Endothelial cell of umbilical vein (primary cell): Measurements from ENCODE around the gene TCF25. TPM values are rescaled to one million over a fixed set of nuclear protein-coding genes. Genes with fewer than 3 reads are reported as not detected.
"Not testable (repeated sequence)": the region's sequence is repeated elsewhere in the genome, so short reads cannot be mapped to it uniquely, and the experiment has no call there.

ENCODE experiments used
- BruUV-seq: library from RNA; stranded (reverse); fragments of 400-500 nt; replicated peaks from 2 replicates; lab custom pipeline; 2021; lab: Mats Ljungman, UMichigan
- CTCF ChIA-PET: fragments of 300-600, 350-600 bp; sonication (Branson Sonifier 250); formaldehyde crosslinking; loops from one replicate; lab custom pipeline; 2021; ENCODE audit warnings: antibody characterized with exemption, inconsistent platforms; lab: Charles Lee
- POLR2A ChIA-PET: fragments of 300-600, 350-600 bp; sonication (Branson Sonifier 250); formaldehyde crosslinking; loops from one replicate; lab custom pipeline; 2021; ENCODE audit warnings: antibody characterized with exemption, inconsistent platforms; lab: Charles Lee
- DNase-seq: peaks from one replicate; pipeline ENCODE4 v3.0.0-alpha.2; 2011; ENCODE audit warnings: low read depth, low spot score
- FAIRE-seq: peaks from 2 replicates; lab custom pipeline; 2011; peaks lifted over from hg19 to GRCh38; lab: Jason Lieb, UNC
- H2AFZ ChIP-seq: 2 replicates; pipeline ENCODE4 v1.6.0; 2012; ENCODE audit warnings: low read depth, low read length, control low read depth, inconsistent platforms
- H3K27ac ChIP-seq: 2 replicates; pipeline ENCODE4 v1.5.1; 2011; ENCODE audit warnings: low read depth, mild to moderate bottlenecking, control low read depth, low read length, moderate library complexity; ENCODE audit not compliant: insufficient read depth
- H3K27me3 ChIP-seq, 2 experiments: 2 replicates each; pipeline versions ENCODE4 v1.6.0 to v1.6.1; 2011; ENCODE audit warnings: low read length in 2 of 2, mixed read lengths in 1 of 2; ENCODE audit not compliant: control insufficient read depth in 2 of 2, insufficient read depth in 2 of 2
- H3K36me3 ChIP-seq, 2 experiments: 2 replicates in 1 of 2; 3 replicates in 1 of 2; pipeline ENCODE4 v1.5.1; 2011; ENCODE audit warnings: low read length in 2 of 2, mild to moderate bottlenecking in 1 of 2, moderate library complexity in 1 of 2; ENCODE audit not compliant: control insufficient read depth in 2 of 2, insufficient read depth in 2 of 2; ENCODE audit errors: extremely low read depth in 1 of 2
- H3K4me1 ChIP-seq: 3 replicates; pipeline ENCODE4 v1.5.1; 2011; ENCODE audit warnings: mild to moderate bottlenecking, low read length; ENCODE audit not compliant: control insufficient read depth, insufficient read depth; ENCODE audit errors: extremely low read depth
- H3K4me2 ChIP-seq: 2 replicates; pipeline ENCODE4 v1.6.1; 2011; ENCODE audit warnings: low read length, control low read depth, mixed read lengths; ENCODE audit not compliant: insufficient read depth
- H3K4me3 ChIP-seq, 3 experiments: fragments of 200-600 bp in 1 of 3; sonication (generic), shearing (Covaris generic) in 1 of 3; replicated peaks in 1 of 3; 2 replicates each; pipeline ENCODE4 v1.5.1; 2011 to 2016; ENCODE audit warnings: control low read depth in 3 of 3, low read length in 3 of 3, mild to moderate bottlenecking in 2 of 3, inconsistent platforms in 1 of 3, low read depth in 1 of 3, moderate library complexity in 1 of 3; ENCODE audit not compliant: insufficient read depth in 1 of 3
- H3K79me2 ChIP-seq: 2 replicates; pipeline ENCODE4 v1.6.0; 2012; ENCODE audit warnings: low read length, inconsistent platforms; ENCODE audit not compliant: control insufficient read depth, insufficient read depth
- H3K9ac ChIP-seq: replicated peaks from 2 replicates; pipeline ENCODE3; 2011; ENCODE audit warnings: low read length, control low read depth; ENCODE audit not compliant: insufficient read depth; ENCODE audit errors: extremely low read depth
- H3K9me1 ChIP-seq: replicated peaks from 3 replicates; pipeline ENCODE4 v1.6.0; 2011; ENCODE audit warnings: mild to moderate bottlenecking, low read length; ENCODE audit not compliant: control insufficient read depth, insufficient read depth; ENCODE audit errors: extremely low read depth
- H3K9me3 ChIP-seq: replicated peaks from 2 replicates; pipeline ENCODE4 v1.5.1; 2012; ENCODE audit warnings: low read length, inconsistent platforms; ENCODE audit not compliant: control insufficient read depth, insufficient read depth
- H4K20me1 ChIP-seq: replicated peaks from 2 replicates; pipeline ENCODE3; 2011; ENCODE audit warnings: mild to moderate bottlenecking, low read length; ENCODE audit not compliant: control insufficient read depth, insufficient read depth; ENCODE audit errors: extremely low read depth
- EZH2 ChIP-seq: IDR thresholded peaks from 2 replicates; pipeline ENCODE4 v1.6.1; 2012; ENCODE audit warnings: borderline replicate concordance, low read depth, mild to moderate bottlenecking, moderate library complexity, low read length, inconsistent platforms; ENCODE audit not compliant: severe bottlenecking
- GATA2 ChIP-seq: IDR thresholded peaks from 2 replicates; pipeline ENCODE4 v1.7.0; 2011; ENCODE audit warnings: low read depth, mild to moderate bottlenecking, moderate library complexity, mixed read lengths, low read length; ENCODE audit not compliant: insufficient read length, insufficient read depth
- POLR2A ChIP-seq: IDR thresholded peaks from 2 replicates; pipeline ENCODE4 v1.6.1; 2012; ENCODE audit warnings: low read depth, mild to moderate bottlenecking, control low read depth, low read length
- POLR2AphosphoS5 ChIP-seq: IDR thresholded peaks from 2 replicates; pipeline ENCODE4 v1.6.1; 2012; ENCODE audit warnings: low read depth, mild to moderate bottlenecking, control low read depth, low read length, moderate library complexity; ENCODE audit not compliant: insufficient read depth
- dilution Hi-C: fragments of 300-500 bp; cut with MboI; formaldehyde crosslinking; loops from one replicate; pipeline ENCODE4 v1.15.0; 2019; ENCODE audit warnings: low sequenced_read_pairs; ENCODE audit not compliant: extremely low pct_ligation_motif_present
- intact Hi-C: fragments of 100-400 bp; cut with micrococcal nuclease; formaldehyde crosslinking; loops from one replicate; pipeline ENCODE4 v1.10.0; 2022
- polyA plus RNA-seq, 4 experiments: library from polyadenylated mRNA; depleted of rRNA in 3 of 4; stranded (reverse) in 3 of 4; unstranded in 1 of 4; fragments of >200 nt; gene quantifications; 2 replicates each; pipeline versions ENCODE4 v1.2.1 to v1.2.3, GENCODE V29; 2011 to 2012; ENCODE audit warnings: missing spikeins in 1 of 4
- total RNA-seq: library from RNA; stranded (reverse); gene quantifications from 2 replicates; pipeline ENCODE4 v1.2.3, GENCODE V29; 2021
- TF ChIP-seq, protein P1 (sequence below), 2 donors: IDR thresholded peaks; 1 replicate in 1 of 2; 2 replicates in 1 of 2; pipeline ENCODE4 v1.5.1; 2011; ENCODE audit warnings: low read length in 2 of 2, mild to moderate bottlenecking in 2 of 2, moderate library complexity in 2 of 2, control low read depth in 1 of 2, inconsistent platforms in 1 of 2, low read depth in 1 of 2; ENCODE audit not compliant: insufficient read depth in 1 of 2; ENCODE audit errors: extremely low read depth in 1 of 2
- TF ChIP-seq, protein P2 (sequence below): IDR thresholded peaks from 2 replicates; pipeline ENCODE4 v1.6.1; 2011; ENCODE audit not compliant: insufficient read depth, insufficient read length

The TCF25 gene
- total and polyA plus RNA-seq, 2 donors (not counting 3 experiments of a cell fraction or from before 2014, with no cell fraction given), result 193 to 234 TPM

DNA sequence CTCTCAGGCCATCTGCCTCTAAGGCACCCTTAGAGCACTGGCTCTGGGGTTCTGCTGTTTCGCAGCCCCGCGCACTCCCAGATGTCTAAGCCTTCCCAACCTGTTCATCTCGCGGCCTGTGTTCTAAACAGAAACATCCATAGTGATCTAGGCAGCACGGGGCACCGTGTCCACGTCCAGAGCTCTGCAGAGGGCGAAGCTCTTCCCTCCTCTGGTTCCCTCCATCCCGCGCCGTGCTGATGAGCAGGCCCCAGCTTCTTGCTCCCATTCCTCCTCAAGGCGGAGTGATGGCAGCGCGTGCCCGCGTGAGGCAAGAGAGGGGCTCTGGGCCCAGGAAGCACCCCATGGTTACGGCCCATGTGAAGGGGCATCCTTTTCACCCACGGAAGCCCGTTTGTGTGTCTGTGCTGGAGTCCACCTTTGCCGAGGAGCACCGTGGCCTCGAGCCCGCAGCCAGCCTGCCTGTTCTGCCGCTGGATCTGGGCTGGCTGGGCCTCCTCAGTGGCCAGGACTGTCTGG lies 41.5 kb upstream of the TCF25 start:
- FAIRE-seq, result no peak
- dilution Hi-C loops, result no loop called here
- CTCF ChIA-PET, result interaction anchor here (1.4 kb wide), 1 partner anchor 38 kb away, joined by 4 read pairs; no protein-coding TSS in a partner anchor

DNA sequence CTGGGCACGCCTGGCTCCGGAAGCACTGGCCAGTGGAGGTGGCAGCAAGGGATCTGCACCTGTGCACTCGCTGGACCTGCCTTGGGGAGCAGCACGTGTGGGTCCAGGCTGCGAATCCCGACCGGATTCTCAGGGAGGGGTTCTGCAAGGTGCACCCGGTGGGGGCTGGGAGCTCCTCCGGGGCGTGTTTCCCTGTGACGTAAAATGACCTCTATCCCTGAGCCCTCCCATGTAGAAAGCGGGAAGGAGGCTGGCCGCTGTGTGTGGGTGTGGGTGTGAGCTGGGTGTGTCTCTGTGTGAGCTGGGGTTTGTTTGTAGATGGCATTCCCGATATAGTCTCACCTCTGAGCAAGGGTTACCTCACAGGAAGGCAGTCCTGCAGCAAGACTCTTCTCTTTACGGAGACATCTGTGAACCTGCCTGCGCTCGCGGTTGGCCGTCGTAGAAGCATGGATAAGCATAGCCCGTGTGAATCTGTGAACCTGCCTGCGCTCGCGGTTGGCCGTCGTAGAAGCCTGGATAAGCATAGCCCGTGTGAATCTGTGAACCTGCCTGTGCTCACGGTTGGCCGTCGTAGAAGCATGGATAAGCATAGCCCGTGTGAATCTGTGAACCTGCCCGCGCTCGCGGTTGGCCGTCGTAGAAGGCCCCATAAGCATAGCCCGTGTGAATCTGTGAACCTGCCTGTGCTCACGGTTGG lies 39.6 kb upstream of the TCF25 start:
- H3K27ac ChIP-seq, H3K4me2 ChIP-seq, H4K20me1 ChIP-seq, dilution Hi-C loops, H3K4me1 ChIP-seq, H3K27me3 ChIP-seq, H3K79me2 ChIP-seq, FAIRE-seq, H2AFZ ChIP-seq, BruUV-seq, DNase-seq, H3K9me3 ChIP-seq, H3K9me1 ChIP-seq, H3K4me3 ChIP-seq, H3K9ac ChIP-seq, intact Hi-C loops, CTCF ChIA-PET, POLR2A ChIA-PET, H3K36me3 ChIP-seq: not testable (repeated sequence)

More for the DNA sequence above, 41.5 kb upstream of the TCF25 start:
- H3K9me1 ChIP-seq, result no peaks in the 10 kb centered on the region
- H2AFZ ChIP-seq, result no peak overlapping the region
- no peak overlapping the region for H3K4me2 ChIP-seq
- H3K9me3 ChIP-seq, result no peaks in the 10 kb centered on the region
- no peak overlapping the region for H3K27ac ChIP-seq
- no peaks in the 10 kb centered on the region for H3K27me3 ChIP-seq
- DNase-seq, result no peak
- peaks cover 9% of the 10 kb centered on the region for H3K4me1 ChIP-seq
- no peaks in the 10 kb centered on the region for H3K36me3 ChIP-seq
- H3K9ac ChIP-seq, result no peak overlapping the region
- BruUV-seq, result no TSS peak
- H4K20me1 ChIP-seq, result no peaks in the 10 kb centered on the region
- no peak for TF ChIP-seq POLR2AphosphoS5
- no peak for TF ChIP-seq POLR2A
- TF ChIP-seq EZH2, result no peak
- TF ChIP-seq, protein P1, sequence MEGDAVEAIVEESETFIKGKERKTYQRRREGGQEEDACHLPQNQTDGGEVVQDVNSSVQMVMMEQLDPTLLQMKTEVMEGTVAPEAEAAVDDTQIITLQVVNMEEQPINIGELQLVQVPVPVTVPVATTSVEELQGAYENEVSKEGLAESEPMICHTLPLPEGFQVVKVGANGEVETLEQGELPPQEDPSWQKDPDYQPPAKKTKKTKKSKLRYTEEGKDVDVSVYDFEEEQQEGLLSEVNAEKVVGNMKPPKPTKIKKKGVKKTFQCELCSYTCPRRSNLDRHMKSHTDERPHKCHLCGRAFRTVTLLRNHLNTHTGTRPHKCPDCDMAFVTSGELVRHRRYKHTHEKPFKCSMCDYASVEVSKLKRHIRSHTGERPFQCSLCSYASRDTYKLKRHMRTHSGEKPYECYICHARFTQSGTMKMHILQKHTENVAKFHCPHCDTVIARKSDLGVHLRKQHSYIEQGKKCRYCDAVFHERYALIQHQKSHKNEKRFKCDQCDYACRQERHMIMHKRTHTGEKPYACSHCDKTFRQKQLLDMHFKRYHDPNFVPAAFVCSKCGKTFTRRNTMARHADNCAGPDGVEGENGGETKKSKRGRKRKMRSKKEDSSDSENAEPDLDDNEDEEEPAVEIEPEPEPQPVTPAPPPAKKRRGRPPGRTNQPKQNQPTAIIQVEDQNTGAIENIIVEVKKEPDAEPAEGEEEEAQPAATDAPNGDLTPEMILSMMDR (IDR thresholded peaks at IDR 0.05; ENCODE audit: extremely low read depth in 1 of 2, insufficient read depth in 1 of 2, low read depth in 1 of 2, low read length in 2 of 2), result no peak
- TF ChIP-seq, protein P2, sequence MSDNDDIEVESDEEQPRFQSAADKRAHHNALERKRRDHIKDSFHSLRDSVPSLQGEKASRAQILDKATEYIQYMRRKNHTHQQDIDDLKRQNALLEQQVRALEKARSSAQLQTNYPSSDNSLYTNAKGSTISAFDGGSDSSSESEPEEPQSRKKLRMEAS, result no peak
- no peak for TF ChIP-seq GATA2
- intact Hi-C loops, result no loop called here
- H3K79me2 ChIP-seq, result no peaks in the 10 kb centered on the region
- H3K4me3 ChIP-seq, result no peak overlapping the region
- POLR2A ChIA-PET, result no interaction called here

DNA sequence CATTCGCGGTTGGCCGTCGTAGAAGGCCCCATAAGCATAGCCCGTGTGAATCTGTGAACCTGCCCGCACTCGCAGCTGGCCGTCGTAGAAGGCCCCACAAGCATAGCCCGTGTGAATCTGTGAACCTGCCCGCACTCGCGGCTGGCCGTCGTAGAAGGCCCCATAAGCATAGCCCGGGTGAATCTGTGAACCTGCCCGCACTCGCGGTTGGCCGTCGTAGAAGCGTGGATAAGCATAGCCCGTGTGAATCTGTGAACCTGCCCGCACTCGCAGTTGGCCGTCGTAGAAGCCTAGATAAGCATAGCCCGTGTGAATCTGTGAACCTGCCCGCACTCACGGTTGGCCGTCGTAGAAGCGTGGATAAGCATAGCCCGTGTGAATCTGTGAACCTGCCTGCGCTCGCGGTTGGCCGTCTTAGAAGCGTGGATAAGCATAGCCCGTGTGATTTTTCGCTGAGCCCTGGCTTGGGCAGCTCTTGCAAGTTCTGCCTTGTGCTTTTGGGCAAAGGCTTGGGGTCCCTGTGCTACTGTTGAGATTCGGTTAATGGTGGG lies 38.5 kb upstream of the TCF25 start:
- FAIRE-seq, H3K36me3 ChIP-seq, H3K4me1 ChIP-seq, H2AFZ ChIP-seq, H3K4me3 ChIP-seq, H3K27ac ChIP-seq, H3K9me3 ChIP-seq, H3K9ac ChIP-seq, H3K4me2 ChIP-seq, H3K9me1 ChIP-seq, DNase-seq, BruUV-seq, POLR2A ChIA-PET, H3K79me2 ChIP-seq, H4K20me1 ChIP-seq, intact Hi-C loops, H3K27me3 ChIP-seq, CTCF ChIA-PET, dilution Hi-C loops: not testable (repeated sequence)
